ENCODE measurements around the gene OTOP1.
"Not testable (repeated sequence)": the region's sequence is repeated elsewhere in the genome, so short reads cannot be mapped to it uniquely, and the experiment has no call there.

OTOP1 gene, protein sequence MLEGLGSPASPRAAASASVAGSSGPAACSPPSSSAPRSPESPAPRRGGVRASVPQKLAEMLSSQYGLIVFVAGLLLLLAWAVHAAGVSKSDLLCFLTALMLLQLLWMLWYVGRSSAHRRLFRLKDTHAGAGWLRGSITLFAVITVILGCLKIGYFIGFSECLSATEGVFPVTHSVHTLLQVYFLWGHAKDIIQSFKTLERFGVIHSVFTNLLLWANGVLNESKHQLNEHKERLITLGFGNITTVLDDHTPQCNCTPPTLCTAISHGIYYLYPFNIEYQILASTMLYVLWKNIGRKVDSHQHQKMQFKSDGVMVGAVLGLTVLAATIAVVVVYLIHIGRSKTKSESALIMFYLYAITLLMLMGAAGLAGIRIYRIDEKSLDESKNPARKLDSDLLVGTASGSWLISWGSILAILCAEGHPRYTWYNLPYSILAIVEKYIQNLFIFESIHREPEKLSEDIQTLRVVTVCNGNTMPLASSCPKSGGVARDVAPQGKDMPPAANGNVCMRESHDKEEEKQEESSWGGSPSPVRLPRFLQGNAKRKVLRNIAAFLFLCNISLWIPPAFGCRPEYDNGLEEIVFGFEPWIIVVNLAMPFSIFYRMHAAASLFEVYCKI

DNA sequence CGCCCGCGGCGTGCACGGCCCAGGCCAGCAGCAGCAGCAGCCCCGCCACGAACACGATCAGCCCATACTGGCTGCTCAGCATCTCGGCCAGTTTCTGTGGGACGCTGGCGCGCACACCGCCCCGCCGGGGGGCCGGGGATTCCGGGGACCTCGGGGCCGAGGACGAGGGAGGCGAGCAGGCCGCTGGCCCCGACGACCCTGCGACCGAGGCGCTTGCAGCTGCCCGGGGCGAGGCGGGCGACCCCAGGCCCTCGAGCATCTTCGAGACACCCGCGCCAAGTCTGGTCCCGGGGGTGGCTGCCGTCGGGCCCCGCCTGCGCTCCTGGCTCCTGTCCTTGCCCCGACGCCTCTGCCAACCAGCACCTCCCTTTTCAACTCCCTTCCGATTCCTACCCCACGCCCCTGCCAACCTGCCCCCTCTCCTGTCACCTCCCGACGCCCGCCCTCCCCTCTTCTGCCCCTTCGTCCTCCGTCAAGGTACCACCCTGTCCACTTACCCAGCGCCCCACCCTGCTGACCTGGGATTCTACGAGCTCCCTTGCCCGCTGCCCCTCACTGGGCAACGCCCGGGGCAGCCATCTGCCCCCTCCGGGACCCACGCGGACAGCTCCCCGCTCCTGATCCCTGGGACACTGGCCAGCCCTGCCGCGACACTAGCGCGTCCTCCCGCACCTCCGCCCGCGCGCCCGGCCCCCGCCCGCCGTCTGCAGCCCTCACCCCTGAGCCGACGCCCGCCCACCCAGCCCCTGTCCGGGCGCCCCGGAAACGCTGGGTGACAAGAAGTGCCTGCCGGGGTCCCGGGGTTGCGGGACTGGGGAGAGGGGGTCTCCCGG, at the start of gene OTOP1:
Gene OTOP1 (minus strand): TSS at position 324 of the 833 bp plus-strand sequence. CDS start 65 bp downstream, at position 259.
- DNase-seq, result no peak

DNA sequence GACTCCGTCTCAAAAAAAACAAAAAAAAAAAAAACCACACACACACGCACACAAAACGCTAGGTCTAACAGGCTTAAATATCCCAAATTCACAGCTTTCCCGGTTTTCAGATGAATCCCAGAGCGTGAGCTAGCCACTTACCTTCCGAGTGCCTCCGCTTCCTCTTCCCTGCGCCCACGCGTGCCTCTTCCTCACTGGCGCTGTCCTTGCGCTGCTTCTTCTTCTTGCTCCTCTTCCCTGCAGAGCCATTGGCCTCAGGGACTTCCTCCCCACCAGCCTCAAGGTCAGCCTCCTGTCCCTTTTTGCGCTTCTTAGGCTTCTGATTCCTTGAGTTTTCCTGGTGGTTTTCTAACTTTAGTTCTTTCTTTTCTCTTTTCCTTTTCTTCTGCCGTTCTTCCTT, 47.5 kb upstream of the OTOP1 start:
- DNase-seq, result no peak

DNA sequence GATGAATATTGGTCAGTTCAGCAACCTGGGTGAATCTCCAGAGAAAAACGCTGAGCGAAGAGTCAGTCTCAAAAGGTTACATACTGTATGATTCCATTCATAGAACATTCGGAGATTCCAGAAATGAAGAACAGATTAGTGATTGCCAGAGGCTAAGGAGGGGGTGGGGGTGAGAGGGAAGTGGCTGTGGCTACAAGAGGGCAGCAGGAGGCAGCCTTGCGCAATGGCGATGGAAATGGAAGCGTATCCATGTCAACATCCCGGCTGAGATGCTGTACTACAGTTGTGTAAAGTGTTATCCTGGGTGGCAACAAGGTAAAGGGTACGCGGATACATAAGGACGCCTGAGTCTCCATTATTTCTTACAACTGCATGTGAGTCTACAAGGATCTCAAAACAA, 45.2 kb upstream of the OTOP1 start:
- no peak for DNase-seq

DNA sequence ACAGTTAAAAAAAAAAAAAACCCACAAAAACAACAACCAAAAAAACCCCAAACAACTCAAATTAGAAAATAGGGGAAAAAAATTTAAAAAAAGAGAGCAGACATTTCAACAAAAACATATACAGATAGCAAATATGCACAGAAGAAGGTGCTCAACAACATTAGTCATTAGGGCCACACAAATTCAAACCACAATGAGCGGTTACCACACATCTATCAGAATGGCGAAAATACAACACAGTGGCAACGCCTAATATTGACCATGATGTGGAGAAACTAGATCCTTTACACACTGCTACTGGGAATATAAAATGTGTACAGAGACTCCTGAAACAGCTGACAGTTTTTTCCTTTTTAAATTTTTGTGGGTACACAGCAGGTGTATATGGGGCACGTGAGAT, 43.8 kb upstream of the OTOP1 start:
- no peak for DNase-seq

DNA sequence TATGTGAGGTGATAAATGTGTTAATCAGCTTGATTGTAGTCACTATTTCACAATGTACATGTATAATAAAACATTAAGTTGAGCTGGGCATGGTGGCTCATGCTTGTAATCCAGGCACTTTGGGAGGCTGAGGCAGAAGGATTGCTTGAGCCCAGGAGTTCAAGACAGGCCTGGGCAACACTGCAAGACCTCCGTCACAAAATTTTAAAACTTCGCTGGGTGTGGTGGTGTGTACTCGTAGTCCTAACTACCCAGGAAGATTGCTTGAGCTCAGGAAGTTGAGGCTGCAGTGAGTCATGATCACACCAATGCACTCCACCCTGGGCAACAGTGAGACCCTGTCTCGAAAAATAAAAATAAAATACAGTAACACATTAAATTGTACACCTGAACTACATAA, 43.1 kb upstream of the OTOP1 start:
- DNase-seq, result peak; percentile 24

DNA sequence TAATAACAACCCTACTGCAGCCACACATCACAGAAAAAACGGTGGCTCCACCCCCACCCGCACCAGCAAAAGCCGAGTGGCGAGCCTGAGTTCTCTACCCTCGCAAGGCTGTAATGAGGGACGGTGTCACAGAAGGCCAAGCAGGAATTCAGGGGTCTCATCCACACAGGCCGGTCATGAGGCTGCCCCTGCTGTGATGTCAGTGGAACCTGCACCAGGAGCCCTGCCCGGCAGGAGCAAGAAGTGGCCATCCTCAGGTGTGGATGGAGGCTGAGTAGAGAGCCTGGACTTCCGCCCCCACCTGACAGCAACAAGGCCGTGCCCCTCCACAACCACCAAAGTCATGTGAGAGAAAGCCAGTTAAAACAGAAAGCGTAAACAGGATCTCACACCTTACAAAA, 42.6 kb upstream of the OTOP1 start:
- peak; percentile 30 for DNase-seq

DNA sequence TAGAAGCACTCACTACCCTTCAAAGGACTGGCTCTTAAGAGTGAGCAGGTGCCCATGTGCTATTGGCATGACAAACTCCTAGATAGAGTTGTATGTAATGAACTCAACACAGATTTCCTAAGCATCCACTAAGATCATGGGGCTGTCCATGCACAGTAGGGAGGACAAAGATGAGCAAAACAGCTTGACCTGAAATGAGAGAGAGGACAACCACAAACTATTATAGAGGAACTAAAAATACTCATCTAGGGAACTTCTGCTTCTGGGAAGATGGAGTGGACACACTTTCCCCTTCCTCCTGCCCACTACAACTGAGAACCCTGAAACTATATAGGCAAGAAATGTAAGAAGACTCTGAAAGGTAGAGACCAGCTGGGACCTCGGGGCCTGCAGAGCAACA, 42.0 kb upstream of the OTOP1 start:
- DNase-seq, result no peak

DNA sequence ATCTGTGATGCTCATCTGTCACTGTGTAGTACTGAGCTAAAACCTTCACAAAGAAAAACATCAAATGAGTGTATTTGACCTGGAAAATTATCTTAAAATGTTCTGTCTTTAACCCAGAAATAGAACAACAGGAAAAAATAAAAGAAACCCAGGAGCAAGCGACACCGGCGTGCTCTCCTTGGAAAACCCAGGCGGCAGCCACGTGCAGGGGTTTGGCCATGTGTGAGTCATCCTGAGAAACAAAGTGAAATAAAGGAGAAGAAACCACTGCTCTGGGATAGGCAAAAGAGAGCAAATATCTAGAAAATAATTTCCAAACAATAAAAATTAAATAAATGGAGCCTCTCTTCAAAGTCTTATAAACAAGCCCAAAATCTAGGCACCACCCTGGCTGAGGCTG, 41.3 kb upstream of the OTOP1 start:
- no peak for DNase-seq

DNA sequence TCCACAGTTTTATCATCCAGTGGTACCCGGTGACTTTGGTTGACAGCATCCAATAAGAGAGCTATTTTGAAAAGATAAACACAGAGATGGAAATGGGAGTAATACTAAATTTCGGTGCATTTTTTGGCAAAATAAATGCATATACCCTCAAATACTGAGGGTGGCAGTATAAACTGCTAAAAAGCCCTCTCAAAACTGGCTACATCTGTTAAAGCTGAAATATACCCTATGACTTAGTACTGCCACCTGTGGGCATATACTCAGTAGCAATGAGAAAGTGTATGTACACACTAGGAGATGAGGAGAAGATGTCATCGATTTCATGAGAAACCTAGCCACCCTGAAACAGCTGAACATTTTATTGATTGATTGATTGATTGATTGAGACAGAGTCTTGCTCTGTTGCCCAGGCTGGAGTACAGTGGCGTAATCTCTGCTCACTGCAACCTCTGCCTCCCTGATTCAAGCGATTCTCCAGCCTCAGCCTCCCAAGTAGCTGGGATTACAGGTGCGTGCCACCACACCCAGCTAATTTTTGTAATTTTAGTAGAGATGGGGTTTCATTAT, 33.5 kb upstream of the OTOP1 start:
- DNase-seq, result no peak

DNA sequence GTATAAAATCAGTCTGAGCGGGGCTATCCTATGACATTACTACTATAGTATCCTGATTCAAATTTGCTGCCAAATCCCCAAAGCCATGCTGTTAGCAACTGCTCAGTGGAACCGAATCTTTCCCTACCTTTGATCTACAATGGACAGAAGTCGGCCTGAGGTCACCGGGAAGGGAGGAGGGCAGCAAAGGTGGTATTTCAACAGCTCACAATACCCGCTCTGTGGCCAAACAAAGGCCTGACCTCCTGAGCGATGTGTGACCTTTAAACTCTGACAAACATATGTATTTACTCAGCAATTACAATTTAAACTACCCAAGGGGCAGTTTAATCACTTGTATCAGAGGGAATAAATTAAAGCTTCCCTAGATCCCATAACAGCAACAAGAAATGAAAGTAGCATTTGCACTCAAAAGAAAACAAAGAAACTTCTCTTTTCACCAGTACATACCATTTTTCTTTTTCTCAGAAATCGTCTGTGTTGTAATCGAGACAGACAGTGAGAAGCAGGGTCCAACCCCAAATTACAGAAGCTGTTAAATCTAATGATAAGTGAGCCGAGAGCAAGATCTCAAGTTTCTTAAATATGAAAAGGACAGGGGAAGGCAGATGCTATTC, 32.9 kb upstream of the OTOP1 start:
- DNase-seq, result no peak

DNA sequence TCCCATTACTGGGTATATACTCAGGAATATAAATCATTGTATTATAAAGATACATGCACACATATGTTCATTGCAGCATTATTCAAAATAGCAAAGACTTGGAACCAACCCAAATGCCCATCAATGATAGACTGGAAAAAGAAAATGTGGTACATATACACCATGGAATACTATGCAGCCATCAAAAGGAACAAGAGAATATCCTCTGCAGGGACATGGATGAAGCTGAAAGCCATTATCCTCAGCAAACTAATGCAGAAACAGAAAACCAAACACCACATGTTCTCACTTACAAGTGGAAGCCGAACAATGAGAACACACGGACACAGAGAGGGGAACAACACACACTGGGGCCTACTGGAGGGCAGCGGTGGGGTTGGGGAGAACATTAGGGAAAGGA, 31.0 kb upstream of the OTOP1 start:
- DNase-seq, result not testable (repeated sequence)

DNA sequence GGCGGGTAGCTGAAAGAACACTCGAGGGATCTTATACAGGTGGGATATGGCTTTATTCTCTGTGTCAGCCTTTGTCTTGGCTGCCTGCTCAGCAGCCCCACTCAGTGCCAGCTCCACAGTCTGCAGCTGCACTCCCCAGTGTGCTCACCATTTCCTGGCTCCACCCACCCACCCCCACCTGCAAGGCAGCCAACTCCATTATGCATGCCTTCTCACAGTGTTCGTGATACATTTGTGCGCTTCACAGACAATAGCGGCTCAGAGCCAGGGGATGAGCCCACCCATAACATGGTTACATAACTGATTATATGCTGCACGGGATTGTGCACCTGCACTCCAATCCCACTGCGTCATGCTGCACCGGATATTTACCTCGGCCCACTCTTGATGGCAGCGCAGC, 30.1 kb upstream of the OTOP1 start:
- no peak for DNase-seq

DNA sequence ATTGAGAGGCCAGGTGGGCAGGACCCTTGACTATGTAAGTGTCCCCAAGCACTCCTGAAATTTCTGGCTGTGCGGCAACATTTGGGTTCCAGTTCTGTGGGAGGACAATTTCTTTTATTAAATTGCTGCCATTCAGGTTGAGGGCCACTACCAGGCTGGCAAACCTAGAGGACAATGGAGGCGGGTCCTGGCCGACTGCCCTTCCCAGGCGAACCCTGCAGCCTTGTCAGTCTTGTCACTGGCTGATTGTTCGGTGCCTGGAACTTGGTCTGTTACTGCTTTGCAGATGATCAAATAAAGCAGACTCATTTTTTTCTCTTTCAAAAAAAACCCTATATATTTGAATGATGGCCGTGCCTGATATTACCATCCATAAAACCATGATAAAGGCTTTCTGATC, 27.9 kb upstream of the OTOP1 start:
- no peak for DNase-seq

DNA sequence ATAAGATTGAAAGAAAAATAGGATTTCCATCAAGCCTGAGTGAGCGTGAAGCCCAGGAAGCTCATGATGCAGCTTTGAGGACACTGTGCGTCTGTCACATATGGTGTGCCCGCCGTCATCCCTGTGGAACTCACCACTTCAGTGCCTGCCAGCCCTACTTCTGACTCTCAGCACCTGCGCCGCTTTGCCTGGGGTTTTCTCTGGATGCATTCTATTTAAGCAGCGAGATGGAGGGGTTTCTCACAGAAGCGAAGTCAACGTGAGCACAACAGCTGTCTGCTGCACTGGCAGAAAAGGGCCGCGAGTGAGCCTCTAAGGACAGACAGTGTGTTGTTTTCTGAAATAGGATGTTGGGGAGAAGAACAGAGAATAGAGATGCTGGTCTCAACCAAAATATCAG, 27.5 kb upstream of the OTOP1 start:
- no peak for DNase-seq

DNA sequence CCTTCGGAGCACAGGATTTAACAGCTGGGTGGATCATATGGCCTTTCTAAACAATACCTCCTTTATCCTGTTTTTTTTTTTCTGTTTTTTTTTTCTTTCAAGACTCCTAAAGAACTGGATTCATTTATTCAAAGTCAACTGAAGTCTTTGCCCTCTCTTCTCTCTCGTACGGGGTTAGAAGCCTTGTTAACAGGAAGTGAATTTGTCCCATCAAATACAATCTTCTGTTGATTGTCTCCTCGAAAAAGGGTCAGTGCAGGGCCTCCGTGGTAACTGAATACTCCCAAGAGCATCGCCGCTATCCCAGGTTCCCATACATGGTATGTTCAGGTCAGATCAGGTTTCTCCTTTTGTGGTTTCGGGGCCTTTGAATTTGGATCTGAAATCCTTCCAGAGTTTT, 23.1 kb upstream of the OTOP1 start:
- DNase-seq, result no peak

DNA sequence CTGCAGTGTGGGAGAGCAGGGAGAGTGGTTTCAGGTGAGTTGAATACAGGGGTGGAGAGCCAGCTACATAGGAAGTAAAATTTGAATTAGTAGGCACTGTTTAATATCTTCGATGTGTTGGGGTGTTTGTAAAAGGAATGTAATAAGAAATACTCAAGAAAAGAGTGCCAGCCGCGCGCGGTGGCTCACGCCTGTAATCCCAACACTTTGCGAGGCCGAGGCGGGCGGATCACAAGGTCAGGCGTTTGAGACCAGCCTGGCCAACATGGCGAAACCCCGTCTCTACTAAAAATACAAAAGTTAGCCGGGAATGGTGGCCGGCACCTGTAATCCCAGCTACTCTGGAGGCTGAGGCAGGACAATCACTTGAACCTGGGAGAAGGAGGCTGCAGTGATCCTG, 22.6 kb upstream of the OTOP1 start:
- DNase-seq, result not testable (repeated sequence)

DNA sequence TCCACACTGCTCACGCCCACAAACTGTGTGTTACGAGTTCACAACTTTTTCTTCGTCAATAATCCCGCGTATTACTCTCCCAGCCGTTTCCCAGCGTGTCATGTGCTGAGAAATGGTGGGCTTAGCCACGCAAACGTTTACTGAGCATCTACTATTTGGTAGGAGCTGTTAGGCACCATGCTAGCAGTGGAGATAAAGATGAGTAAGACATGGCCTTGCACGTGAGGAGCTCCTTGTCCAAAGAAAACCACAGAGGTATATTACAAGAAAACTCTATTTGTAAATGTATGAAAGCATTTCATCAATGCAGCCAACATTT, 22.1 kb upstream of the OTOP1 start:
- no peak for DNase-seq

DNA sequence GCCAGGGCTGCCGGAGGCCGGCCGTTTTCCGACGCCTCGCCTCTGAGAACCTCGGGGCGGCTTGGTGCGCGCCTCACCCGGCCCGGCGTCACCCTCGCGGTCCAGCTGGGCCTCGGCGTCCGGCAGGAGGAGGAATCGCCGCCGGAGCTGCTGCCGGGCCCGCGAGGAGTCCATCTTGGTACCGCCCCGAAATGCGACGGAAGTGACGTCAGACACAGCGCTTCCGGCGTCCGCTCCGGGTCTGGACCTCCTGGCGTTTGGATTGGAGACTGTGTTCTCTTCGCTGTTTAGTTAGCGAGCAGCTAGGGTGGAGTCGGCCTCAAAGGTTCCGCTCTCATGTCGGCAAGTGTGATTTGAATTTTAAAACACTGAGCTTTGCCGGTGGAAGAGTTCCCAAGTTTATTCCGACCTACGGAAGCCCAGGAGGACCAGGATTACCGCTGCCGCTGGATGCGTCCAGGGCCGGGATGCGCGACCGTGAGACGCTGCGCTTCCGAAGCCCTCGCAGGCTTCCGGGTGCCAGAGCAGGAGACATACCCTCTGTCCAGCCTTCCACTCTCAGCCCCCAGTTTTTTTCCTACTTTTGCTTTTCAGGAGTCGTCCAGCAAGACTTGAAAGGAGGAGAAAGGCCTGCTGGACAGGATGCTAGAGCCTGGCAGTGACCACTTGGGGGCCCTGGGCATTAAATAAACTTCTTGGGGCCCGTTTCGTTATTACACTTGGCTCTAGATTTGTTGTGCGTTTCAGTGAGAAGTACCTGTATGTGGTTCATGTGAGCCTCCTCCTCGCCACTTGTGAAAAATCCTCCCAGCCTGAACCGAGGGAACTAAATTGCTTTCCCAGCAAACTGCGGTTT, 21.5 kb upstream of the OTOP1 start, which contains the start of gene TMEM128:
Gene TMEM128 (minus strand): TSS at position 195 of the 856 bp plus-strand sequence. CDS start 21 bp downstream, at position 174.
- peak; percentile 90 for DNase-seq

DNA sequence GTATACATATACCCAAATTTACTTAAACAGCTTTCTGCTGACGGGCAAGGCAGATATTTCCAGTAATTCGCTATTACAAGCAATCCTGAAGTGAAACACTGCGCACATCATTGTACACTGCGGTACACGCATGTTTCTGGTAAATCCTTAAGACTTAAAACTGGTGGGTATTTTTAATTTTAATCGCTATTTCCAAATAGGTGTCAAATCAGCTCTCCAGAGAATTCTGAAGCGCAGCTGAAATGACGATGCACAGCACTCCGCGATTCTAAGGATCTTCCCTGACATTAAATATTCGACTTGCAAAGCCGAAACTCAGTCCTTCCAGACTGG, 20.9 kb upstream of the OTOP1 start:
- DNase-seq, result no peak

DNA sequence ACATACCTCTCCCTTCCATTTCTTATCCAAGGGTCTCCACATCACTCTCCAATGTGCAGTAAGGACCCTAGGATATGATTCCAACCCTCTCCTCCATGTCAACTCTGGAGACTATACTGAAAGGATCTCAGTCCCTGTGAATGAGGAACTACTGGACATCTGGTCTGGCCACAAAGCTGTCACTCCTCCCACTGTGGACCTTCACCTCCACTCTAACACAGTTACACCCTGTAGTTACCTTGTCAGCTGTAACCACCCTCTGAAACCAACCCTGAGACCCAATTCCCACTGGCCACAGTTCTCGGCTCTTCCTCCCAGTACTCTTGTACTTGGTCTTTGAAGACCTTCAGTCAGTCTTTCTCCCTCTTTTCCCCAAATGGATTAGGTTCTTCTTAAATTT, 18.4 kb upstream of the OTOP1 start:
- DNase-seq, result no peak

DNA sequence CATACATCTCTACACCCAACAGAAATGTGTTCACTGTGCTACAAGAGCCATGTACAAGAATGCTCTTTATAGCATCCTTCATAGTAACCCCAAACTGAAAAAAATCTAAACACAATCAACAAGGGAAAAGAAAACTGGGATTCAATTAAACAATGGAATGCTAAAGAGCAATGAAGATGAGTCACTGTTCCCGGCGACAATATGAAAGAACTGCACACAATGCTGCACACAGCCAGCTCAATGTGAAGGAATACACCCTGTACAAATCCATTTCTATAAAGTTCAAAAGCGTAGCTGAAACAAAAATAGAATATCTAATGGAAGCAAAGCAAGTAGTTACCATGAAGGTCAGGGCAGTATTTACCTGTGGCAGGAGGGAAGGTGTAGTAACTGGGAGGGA, 12.8 kb upstream of the OTOP1 start:
- not testable (repeated sequence) for DNase-seq

DNA sequence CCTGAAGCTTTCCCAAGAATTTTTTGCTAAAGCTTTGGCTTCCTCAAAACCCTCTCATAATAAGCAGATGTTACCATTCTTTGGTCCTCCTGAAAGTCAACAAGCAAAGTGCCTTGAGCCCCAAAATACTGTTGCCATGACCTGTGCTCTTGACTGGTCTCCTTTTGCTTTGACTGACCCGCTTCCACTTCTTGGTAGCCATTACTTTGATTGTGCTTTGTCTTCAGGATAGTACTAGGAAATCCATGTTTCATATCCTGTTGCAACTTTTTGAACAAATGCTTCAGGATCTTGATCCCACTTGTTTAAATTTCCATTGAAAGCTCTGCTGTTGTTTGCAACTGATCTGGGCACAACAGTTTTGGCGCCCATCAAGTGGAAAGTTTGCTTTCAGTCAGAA, 6.9 kb upstream of the OTOP1 start:
- no peak for DNase-seq
